Hepatic stellate cell (primary cell): ENCODE data around the gene KLHL24.
"Not testable (repeated sequence)": the region's sequence is repeated elsewhere in the genome, so short reads cannot be mapped to it uniquely, and the experiment has no call there.

ENCODE experiments used
- DNase-seq: peaks from one replicate; pipeline ENCODE4 v3.0.0; 2011; ENCODE audit warnings: low spot score

The KLHL24 gene

DNA sequence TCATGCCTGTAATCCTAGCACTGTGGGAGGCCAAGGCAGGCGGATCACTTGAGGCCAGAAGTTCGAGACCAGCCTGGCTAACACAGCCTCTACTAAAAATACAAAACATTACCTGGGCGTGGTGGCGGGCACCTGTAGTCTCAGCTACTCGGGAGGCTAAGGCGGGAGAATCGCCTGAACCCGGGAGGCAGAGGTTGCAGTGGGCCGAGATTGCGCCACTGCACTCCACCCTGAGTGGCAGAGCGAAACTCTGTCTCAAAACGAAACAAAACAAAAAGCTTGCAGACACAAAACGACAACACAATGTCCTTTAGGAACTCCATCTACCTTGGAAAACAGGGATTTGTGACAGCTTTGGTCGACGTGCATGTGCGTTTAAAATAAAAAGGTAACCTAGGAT, 716 bp upstream of the KLHL24 start:
- no peak for DNase-seq

DNA sequence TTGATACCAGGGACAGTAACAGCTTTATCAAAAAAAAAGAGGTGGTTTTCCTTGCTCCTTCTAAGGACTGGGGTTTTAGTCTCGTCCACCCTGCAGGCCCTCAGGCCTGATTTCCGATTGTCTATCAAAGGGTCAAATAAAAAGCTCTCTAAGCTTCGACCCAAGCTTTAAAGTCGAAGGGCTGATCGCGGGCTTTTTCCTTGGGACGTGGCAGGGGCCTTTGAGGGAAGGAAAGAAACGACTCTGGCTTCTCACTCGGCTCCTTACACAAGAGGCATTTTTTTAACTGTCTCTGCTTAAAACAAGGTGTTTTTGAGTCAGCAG, 354 bp upstream of the KLHL24 start:
- no peak for DNase-seq

DNA sequence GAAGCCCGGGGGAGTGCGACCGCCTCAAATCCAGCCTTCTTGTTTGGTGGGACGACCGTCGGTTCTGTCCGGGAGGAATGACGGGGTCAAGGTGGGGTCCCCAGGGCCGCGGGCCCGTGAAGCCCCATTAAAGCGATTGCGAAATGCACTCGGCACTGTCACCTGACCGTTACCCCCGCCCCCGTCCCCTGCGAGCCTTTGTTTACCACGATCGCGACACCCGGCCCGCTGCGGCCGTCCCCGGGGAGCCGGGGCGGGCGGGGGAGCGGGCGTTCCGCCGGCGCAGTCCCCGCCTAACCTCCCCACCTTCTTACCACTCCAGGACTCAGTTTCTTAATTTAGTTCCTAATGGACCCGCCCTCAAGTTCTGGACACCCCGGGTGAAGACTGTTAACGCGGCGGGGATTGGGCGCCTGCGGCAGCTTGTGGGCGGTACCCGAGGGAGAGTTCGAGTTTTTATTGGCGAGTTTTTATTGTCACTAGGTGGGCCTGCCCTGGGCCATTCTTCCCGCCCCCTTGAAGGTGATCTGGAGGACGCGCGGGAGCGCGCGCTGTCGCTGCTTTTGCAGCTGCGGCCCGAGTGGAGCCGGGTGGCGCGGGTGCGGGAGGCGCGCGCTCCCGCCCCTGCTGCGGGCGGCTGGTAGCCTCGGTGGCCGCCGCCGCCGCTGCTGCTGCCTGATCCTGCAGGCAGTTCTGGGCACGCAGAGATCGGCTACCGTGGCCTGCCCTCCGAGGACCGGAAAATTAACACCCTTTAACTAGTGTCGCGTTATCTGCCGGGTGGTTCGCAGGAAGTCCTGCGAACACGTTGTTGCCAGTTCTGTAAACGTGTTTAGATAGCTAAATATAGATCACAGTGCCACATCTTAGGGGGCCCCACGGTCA, 1.0 kb downstream of the KLHL24 start:
- peak; percentile 89 for DNase-seq

DNA sequence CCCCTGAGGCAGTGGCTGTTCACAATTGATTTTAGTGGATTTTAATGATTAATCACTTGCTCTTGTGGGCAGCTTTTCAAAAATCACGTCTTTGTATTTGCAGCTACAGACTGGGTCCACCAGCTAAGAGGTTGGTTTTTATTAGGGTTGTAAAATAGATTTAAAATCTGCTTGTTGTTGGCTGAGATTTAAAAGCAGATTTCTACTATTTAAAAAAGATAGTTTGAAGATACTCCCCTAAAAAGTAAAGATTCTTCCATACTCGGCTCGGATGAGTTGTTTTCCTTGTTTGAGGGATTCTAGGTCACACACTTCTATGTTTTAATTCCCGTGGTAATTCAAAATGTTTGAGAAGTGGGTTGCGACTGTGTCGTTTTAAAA, 1.7 kb downstream of the KLHL24 start:
- DNase-seq: no peak

DNA sequence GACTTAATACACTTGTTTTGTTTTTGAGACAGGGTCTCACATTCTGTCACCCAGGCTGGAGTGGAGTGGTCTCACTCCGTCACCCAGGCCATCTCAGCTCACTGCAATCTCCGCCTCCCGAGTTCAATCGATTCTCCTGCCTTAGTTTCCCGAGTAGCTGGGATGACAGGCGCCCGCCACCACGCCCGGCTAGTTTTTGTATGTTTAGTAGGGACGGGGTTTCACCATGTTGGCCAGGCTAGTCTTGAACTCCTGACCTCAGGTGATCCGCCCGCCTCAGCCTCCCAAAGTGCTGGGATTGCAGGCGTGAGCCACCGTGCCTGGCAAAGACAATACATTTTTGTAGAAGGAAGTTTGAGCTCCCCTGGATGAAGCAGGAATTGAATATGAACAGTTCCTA, 2.2 kb downstream of the KLHL24 start:
- DNase-seq: not testable (repeated sequence)

DNA sequence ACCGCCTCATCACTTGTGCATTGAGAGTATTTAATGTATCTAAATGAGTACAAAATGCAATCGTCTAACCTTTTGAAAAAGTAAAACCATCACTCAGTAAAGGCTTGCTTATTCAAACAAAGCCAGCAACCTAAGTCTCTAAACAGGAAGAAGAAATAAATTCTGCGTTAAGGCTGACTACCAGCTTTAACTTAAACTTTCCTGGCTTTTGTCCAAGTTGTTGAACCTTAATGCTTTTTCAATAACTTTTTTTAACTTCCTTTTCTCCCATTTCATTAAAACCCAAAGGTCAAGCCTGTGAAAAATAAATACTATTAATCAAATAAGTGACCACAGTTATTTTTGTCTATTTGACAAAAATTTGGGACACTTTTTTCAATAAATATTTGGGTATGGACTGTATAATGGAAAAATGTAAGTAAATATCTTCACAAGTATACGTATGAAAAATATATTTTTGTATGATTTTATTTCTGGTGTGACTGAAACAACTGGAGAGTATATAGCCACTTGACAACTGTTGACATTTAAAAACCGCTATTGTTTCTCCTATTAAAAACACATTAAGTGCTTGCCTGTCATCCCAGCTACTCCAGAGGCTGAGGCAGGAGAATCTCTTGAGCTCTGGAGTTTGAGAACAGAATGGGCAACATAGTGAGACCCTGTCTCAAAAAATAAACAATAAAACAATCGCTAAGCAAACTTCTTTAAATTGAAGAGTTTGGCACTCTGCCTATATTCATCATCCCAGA, 2.9 kb downstream of the KLHL24 start:
- DNase-seq: no peak

DNA sequence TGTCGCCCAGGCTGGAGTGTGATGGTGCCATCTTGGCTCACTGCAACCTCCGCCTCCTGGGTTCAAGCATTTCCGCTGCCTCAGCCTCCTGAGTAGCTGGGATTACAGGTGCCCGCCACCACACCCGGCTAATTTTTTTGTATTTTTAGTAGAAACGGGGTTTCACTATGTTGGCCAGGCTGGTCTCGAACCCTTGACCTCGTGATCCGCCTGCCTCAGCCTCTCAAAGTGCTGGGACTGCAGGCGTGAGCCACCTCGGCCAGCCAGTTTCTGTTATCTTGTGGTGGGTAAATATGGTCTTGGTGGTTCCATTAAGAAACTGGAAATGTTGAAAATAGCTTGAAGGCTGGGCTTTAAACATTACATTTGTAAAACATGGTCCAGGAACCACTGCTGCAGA, 5.2 kb downstream of the KLHL24 start:
- DNase-seq: not testable (repeated sequence)

DNA sequence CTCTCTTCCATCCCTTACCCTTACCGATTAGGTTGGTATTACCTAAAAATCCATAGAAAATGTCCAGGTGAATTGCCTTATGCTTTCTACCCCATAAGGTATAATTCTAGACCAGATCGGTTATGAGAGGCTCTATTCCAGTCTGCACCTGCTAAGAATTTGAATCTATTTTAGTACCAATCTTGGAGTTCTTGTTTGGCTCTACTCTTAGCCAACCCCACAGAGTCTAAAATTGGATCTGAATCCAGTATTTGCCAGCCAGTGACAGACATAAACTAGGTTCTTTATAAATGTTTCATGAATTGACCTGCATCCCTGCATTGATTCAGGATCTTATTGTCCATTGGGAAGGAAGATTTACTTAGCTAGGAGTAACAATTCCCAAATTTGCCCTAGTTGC, 6.5 kb downstream of the KLHL24 start:
- no peak for DNase-seq

DNA sequence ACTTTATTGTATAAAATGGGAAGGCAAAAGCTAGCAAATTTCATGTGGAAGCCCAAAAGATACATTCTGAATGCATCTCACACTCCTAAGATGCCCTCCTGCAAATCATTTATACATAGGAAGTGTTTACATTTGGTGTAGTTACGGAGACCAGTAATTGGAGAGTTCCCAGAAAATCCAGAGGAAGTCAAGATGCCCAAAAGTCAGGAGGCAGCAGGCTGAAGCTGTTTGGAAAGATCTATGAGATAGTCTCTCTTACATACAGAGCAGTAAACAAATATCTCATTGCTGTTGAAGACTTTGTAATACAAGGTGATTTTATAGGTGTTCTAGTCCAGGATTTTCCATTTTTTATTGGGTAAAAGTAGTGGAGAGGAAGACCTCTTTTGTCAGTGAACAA, 8.8 kb downstream of the KLHL24 start:
- no peak for DNase-seq

DNA sequence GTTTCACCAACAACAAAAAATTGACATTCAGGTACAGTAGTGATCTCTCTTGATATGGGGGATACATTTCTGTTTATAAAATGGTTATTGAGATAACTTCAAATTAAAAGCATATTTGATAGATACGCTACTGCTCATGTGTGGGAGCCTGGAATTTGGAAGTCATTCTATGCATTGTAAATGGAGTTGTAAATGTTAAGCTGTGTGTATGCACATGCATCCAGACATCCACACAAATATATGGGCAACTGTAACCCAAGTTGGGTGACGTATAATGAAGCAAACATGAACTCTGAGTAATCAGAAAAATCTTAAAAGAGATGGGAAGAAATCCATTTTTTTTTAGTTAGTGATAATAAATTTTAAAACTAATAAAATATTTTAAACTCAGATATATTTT, 9.8 kb downstream of the KLHL24 start:
- DNase-seq: no peak

DNA sequence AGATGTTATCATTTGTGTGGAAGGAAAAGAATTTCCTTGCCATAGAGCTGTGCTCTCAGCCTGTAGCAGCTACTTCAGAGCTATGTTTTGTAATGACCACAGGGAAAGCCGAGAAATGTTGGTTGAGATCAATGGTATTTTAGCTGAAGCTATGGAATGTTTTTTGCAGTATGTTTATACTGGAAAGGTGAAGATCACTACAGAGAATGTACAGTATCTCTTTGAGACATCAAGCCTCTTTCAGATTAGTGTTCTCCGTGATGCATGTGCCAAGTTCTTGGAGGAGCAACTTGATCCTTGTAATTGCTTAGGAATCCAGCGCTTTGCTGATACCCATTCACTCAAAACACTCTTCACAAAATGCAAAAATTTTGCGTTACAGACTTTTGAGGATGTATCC, 15.1 kb downstream of the KLHL24 start:
- DNase-seq: no peak

DNA sequence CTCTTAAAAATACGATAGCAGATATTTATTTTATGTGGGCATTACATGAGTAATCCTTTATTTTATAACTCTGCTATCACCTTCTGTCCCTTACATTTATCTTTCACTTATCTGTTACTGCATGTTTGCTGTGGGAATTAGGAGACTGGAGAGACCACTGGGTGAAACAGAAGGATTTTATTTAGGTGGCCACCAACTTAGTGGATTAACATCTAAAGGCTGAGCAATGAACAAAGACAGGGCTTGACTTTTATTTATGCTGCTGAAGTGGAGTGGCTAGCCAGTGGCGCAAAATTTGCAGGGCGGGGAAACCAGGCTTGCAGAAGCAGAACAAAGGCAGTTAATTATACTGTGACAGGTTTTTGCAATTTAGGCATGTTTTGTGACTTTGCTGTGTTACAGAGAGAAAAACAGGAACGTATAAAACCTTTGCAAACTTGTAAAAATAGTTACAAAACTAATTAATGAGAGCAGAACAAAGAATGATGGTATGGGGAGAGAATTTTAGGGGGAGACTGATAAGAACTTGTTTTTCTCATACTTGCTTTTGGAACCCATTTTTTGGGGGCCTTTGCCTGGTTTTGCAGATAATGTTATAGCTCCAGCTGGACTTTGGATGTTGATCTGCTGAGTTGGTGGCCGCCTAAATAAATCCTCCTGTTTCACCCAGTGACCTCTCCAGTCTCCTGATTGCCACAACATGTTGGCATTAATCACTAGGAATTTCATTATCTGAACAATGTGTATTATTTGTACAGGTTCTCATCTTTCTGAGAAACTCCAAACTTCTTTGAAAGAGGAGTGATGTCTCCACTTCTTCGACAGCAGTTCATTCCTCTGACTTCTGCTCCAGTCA, 18.0 kb downstream of the KLHL24 start:
- DNase-seq: no peak

DNA sequence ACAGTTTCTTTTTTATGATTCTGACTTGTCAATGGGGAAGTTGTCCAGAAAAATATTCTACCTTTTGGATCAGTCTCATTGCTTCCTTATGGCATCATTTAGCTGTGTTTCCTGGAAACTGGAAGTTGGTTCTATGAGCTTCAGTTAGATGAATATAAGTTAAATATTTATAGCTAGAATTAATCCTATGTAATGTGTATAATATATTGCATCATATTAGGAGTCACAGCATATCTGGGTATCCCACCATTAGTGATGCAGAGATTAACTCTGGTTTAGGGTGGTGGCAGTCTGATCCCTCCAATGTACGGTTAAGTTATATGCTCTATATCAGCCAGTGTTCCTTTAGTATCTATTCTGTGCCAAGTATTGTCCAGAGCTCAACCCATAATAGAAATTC, 19.3 kb downstream of the KLHL24 start:
- DNase-seq: no peak

DNA sequence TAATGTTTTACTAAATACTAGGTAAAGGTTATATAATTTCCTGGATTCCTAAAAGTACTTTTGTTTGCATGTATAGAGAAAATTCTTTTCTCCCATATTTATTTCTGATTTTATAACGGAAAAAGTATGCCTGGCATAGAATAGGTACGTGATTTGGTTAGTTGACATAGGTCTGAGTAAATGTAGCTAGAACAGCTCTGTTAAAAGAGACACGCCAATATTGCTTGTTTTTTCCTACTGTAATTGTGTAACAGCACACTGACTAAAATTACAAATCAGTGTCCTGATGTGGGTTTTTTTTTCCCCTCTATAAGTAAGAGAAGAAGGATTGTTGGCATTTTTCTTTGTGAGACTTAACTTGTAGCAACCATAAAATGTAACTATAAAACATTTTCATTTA, 26.7 kb downstream of the KLHL24 start:
- DNase-seq: no peak

DNA sequence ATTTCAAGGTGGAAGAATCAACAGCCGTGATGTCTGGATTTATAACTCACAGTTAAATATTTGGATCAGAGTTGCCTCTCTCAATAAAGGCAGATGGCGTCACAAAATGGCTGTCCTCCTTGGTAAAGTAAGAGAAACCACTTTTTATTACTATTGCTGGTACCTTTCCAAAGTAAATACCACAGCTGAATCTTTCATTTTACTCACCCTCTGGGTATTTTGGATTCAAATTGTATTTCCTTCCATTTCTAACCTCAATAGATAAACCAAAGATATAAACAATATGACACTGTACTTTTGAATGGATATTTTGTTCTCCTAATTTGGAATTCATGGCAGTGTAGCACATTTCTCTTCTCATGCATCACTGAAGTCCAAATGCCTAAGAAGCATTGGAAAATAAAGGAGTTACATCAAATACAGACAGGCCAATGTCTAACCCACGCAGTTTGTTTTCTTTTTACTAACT, 29.5 kb downstream of the KLHL24 start:
- DNase-seq: peak; percentile 73

DNA sequence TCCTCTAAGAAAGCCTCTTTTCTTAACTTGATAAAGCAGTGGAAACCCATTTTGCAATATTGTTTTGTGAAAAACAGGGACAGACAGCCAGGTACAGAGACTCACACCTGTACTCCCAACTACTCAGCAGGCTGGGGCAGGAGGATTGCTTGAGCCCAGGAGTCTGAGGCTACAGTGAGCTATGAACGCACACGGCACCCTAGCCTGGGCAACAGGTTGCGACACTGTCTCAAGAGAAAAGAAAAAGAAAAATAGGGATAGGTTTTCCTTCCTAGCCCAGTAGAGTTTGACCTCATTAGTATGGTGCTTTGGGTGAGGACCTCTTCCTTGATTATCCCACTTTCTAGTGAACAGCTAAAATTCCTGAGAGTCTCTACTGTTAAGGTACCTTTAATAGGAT, 44.6 kb downstream of the KLHL24 start:
- no peak for DNase-seq

DNA sequence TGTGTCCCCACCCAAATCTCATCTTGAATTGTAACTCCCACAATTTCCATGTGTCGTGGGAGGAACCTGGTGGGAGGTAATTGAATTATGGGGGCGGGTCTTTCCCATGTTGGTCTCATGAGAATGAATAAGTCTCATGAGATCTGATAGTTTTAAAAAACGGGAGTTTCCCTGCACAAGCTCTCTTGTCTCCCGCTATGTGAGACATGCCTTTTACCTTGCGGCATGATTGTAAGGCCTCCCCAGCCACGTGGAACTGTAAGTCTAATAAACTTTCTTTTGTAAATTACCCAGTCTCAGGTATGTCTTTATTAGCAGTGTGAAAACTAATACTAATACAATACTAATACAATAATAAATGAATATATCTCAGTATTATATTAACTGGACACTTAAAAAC, 52.3 kb downstream of the KLHL24 start:
- no peak for DNase-seq

DNA sequence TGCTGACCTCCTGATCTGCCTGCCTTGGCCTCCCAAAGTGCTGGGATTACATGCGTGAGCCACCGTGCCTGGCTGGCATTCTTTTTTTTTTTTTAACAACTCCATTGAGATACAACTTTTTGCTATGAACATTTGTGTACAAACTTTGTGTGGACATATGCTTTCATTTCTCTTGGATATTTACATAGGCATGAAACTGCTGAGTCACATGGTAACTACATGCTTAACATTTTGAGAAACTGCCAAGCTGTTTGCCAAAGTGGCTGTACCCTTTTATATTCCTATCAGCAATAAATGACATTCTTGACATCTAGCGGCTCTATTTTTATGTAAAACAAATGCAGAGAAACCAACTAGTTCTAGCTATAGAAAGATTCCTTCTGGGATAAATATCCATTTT, 53.5 kb downstream of the KLHL24 start:
- no peak for DNase-seq

DNA sequence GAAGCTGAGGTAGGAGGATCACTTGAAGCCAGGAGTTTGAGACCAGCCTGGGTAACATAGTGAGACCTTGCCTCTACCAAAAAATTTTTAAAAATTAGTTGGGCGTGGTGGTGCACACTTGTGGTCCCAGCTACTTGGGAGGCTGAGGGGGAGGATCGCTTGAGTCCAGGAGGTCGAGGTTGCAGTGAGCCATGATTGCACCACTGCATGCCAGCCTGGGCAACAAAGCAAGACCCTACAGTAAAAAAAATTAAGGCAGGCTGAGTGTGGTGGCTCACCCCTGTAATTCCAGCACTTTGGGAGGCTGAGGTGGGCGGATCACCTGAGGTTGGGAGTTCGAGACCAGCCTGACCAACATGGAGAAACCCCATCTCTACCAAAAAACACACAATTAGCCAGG, 54.2 kb downstream of the KLHL24 start:
- DNase-seq: not testable (repeated sequence)

DNA sequence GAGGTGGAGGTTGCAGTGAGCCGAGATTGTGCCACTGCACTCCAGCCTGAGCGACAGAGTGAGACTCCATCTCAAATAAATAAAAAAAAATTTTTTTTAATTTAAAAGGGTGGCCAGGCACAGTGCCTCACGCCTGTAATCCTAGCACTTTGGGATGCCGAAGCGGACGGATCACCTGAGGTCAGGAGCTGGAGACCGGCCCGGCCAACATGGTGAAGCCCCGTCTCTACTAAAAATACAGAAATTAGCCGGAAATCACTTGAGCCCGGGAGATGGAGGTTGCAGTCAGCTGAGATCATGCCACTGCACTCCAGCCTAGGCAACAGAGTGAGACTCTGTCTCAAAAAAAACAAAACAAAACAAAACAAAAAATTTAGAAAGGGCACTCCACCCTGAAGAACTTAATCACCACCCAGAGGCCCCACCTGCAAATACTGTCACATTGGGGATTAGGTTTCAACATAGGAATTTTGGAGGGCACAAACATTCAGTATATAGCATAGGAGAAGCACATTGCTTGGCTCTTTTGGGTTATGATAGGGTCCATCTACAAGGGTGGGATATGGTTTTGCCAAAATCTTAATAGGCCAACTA, 55.1 kb downstream of the KLHL24 start:
- no peak for DNase-seq

DNA sequence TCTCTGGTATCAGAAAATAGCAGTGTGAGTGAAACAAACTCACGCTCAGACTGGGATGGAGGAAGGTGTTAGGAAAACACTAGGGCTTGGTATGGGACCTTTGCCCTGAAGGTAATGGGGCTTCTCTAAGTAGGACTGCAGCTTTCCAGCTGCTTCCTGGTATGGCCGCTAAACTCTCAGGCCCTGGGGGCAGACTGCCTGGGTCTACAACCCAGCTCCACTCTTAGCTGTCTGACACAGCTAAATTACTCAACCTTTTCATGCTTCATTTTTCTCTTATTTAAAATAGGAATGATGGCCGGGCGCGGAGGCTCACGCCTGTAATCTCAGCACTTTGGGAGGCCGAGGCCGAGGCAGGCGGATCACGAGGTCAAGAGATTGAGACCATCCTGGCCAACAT, 57.0 kb downstream of the KLHL24 start:
- no peak for DNase-seq
